SK-N-SH (cell line): Measurements from ENCODE around the gene HDGFL2. TPM values are rescaled to one million over a fixed set of nuclear protein-coding genes. Genes with fewer than 3 reads are reported as not detected.

Experiments
- CTCF ChIA-PET: fragments of 300-600, 350-600 bp; formaldehyde crosslinking; extraction: SDS; loops from one replicate; lab custom pipeline; 2021; lab: Yijun Ruan, JAX
- POLR2A ChIA-PET: fragments of 350-600 bp; sonication (Branson Sonifier 250); formaldehyde crosslinking; extraction: SDS; loops from one replicate; lab custom pipeline; 2020; ENCODE audit warnings: antibody characterized with exemption, inconsistent platforms; lab: Yijun Ruan, JAX
- DNase-seq: peaks from one replicate; pipeline ENCODE4 v3.0.0; 2012
- H2AFZ ChIP-seq: fragments of 200-600 bp; sonication (generic); 2 replicates; pipeline ENCODE4 v1.8.1; 2016; ENCODE audit warnings: antibody characterized with exemption, mild to moderate bottlenecking, low read depth
- H3F3A ChIP-seq: fragments of 200-600 bp; sonication (generic); replicated peaks from 2 replicates; pipeline ENCODE3; 2016; ENCODE audit warnings: antibody characterized with exemption, mild to moderate bottlenecking; ENCODE audit not compliant: insufficient read depth
- H3K27ac ChIP-seq, 2 experiments: fragments of 200-500 bp in 1 of 2; fragments of 200-600 bp in 1 of 2; sonication (Bioruptor generic) in 1 of 2; sonication (generic), shearing (Covaris generic) in 1 of 2; 2 replicates each; pipeline versions ENCODE4 v1.5.1 to v1.6.1; 2014 to 2016; ENCODE audit warnings: low read depth in 2 of 2, inconsistent platforms in 1 of 2, low read length in 1 of 2, mild to moderate bottlenecking in 1 of 2, mixed read lengths in 1 of 2
- H3K27me3 ChIP-seq: fragments of 200-600 bp; sonication (generic), shearing (Covaris generic); 2 replicates; pipeline ENCODE4 v1.6.1; 2016; ENCODE audit warnings: mixed run types; ENCODE audit not compliant: insufficient read depth
- H3K36me3 ChIP-seq, 2 experiments: fragments of 200-500 bp in 1 of 2; fragments of 200-600 bp in 1 of 2; sonication (Bioruptor generic) in 1 of 2; sonication (generic) in 1 of 2; replicated peaks in 1 of 2; 2 replicates each; pipeline versions ENCODE3 to v1.5.1; 2014 to 2016; ENCODE audit warnings: low read length in 1 of 2, mild to moderate bottlenecking in 1 of 2; ENCODE audit not compliant: insufficient read depth in 2 of 2, control insufficient read depth in 1 of 2
- H3K4me1 ChIP-seq, 2 experiments: fragments of 200-500 bp in 1 of 2; fragments of 200-600 bp in 1 of 2; sonication (Bioruptor generic) in 1 of 2; sonication (generic), shearing (Covaris generic) in 1 of 2; 2 replicates each; pipeline versions ENCODE4 v1.5.1 to v1.6.1; 2014 to 2016; ENCODE audit warnings: low read depth in 1 of 2, low read length in 1 of 2, mixed run types in 1 of 2; ENCODE audit not compliant: insufficient read depth in 2 of 2, control insufficient read depth in 1 of 2
- H3K4me2 ChIP-seq: fragments of 200-600 bp; sonication (generic), shearing (Covaris generic); 2 replicates; pipeline ENCODE4 v1.6.1; 2017; ENCODE audit warnings: mixed run types
- H3K4me3 ChIP-seq, 2 experiments: fragments of 200-500 bp in 1 of 2; fragments of 200-600 bp in 1 of 2; sonication (Bioruptor generic) in 1 of 2; sonication (generic), shearing (Covaris generic) in 1 of 2; 2 replicates each; pipeline versions ENCODE4 v1.5.1 to v1.8.1; 2014 to 2016; ENCODE audit warnings: low read depth in 2 of 2, inconsistent platforms in 1 of 2, low read length in 1 of 2, mild to moderate bottlenecking in 1 of 2, mixed read lengths in 1 of 2, moderate library complexity in 1 of 2
- H3K79me2 ChIP-seq: fragments of 200-600 bp; sonication (generic); 2 replicates; pipeline ENCODE4 v1.8.1; 2017; ENCODE audit warnings: mild to moderate bottlenecking; ENCODE audit not compliant: insufficient read depth
- H3K9ac ChIP-seq: fragments of 200-600 bp; sonication (generic); 2 replicates; pipeline ENCODE4 v1.6.1; 2017; ENCODE audit warnings: mixed run types
- H3K9me2 ChIP-seq: fragments of 200-600 bp; sonication (generic); 2 replicates; pipeline ENCODE4 v1.6.1; 2017; ENCODE audit warnings: mixed run types
- H3K9me3 ChIP-seq: fragments of 200-600 bp; sonication (generic); 2 replicates; pipeline ENCODE4 v1.6.1; 2017; ENCODE audit warnings: mixed run types, mild to moderate bottlenecking, moderate library complexity
- H4K20me1 ChIP-seq: fragments of 200-600 bp; sonication (generic); 2 replicates; pipeline ENCODE4 v1.6.1; 2017; ENCODE audit warnings: mild to moderate bottlenecking, mixed run types; ENCODE audit not compliant: insufficient read depth
- CHD2 ChIP-seq: fragments of 150-350 bp; IDR thresholded peaks from 2 replicates; pipeline ENCODE4 v1.6.1; 2018; ENCODE audit warnings: low read length; ENCODE audit not compliant: partially characterized antibody
- EP300 ChIP-seq, 2 experiments: IDR thresholded peaks; 2 replicates each; pipeline versions ENCODE4 v1.4.0 to v1.6.1; 2012; ENCODE audit warnings: borderline replicate concordance in 1 of 2, low read depth in 1 of 2, low read length in 1 of 2
- EZH2phosphoT487 ChIP-seq: fragments of 200-600 bp; sonication (generic); IDR thresholded peaks from 2 replicates; pipeline ENCODE4 v1.6.1; 2017; ENCODE audit warnings: low read depth, mixed run types, mild to moderate bottlenecking, antibody characterized with exemption, moderate library complexity, borderline replicate concordance
- FOSL2 ChIP-seq: IDR thresholded peaks from 2 replicates; pipeline ENCODE4 v1.4.0; 2012; ENCODE audit warnings: low read depth, mild to moderate bottlenecking, moderate library complexity, borderline replicate concordance
- FOXM1 ChIP-seq: IDR thresholded peaks from 2 replicates; pipeline ENCODE4 v1.4.0; 2012; ENCODE audit warnings: low read depth, mild to moderate bottlenecking
- JUND ChIP-seq: IDR thresholded peaks from 2 replicates; pipeline ENCODE4 v1.4.0; 2012
- NFIC ChIP-seq: IDR thresholded peaks from 2 replicates; pipeline ENCODE4 v1.4.0; 2012; ENCODE audit warnings: borderline replicate concordance
- NRF1 ChIP-seq: IDR thresholded peaks from 2 replicates; pipeline ENCODE4 v1.6.1; 2012; ENCODE audit warnings: low read depth, mild to moderate bottlenecking, low read length
- POLR2AphosphoS5 ChIP-seq: IDR thresholded peaks from 2 replicates; pipeline ENCODE4 v1.6.1; 2012; ENCODE audit warnings: low read depth, low read length
- RAD21 ChIP-seq: IDR thresholded peaks from 2 replicates; pipeline ENCODE4 v1.6.1; 2012; ENCODE audit warnings: mild to moderate bottlenecking, low read length
- RFX5 ChIP-seq: IDR thresholded peaks from 2 replicates; pipeline ENCODE4 v1.6.1; 2012; ENCODE audit warnings: mild to moderate bottlenecking, improper control_type of control experiment, low read length
- RXRA ChIP-seq: IDR thresholded peaks from 2 replicates; pipeline ENCODE4 v1.4.0; 2012; ENCODE audit warnings: low read depth, mild to moderate bottlenecking, borderline replicate concordance
- SMC3 ChIP-seq: IDR thresholded peaks from 2 replicates; pipeline ENCODE4 v1.6.1; 2012; ENCODE audit warnings: low read depth, low read length, improper control_type of control experiment
- TAF1 ChIP-seq: IDR thresholded peaks from 2 replicates; pipeline ENCODE4 v1.6.1; 2012; ENCODE audit warnings: low read depth, mild to moderate bottlenecking, low read length, moderate library complexity, borderline replicate concordance
- YY1 ChIP-seq: IDR thresholded peaks from 2 replicates; pipeline ENCODE4 v1.4.0; 2012; ENCODE audit warnings: low read depth, mild to moderate bottlenecking
- WGBS: methylation state at CpG from one replicate; pipeline ENCODE4 v1.1.6; 2017; ENCODE audit warnings: low lambda C conversion rate; 5-methylcytosine and 5-hydroxymethylcytosine counted together
- polyA plus RNA-seq, 3 experiments: library from polyadenylated mRNA; depleted of rRNA; stranded (reverse); fragments of >200 nt; gene quantifications; 2 replicates each; pipeline ENCODE4 v1.2.3, GENCODE V29; 2012
- TF ChIP-seq, protein P1 (sequence below): IDR thresholded peaks from 2 replicates; pipeline ENCODE4 v1.4.0; 2012; ENCODE audit warnings: low read depth, borderline replicate concordance
- TF ChIP-seq, protein P2 (sequence below): IDR thresholded peaks from 2 replicates; pipeline ENCODE4; 2012
- TF ChIP-seq, protein P3 (sequence below): IDR thresholded peaks from 2 replicates; pipeline ENCODE4 v1.4.0; 2012; ENCODE audit warnings: low read depth, borderline replicate concordance
- TF ChIP-seq, protein P4 (sequence below): fragments of 150-350 bp; IDR thresholded peaks from 2 replicates; pipeline ENCODE4 v1.6.1; 2017; ENCODE audit warnings: antibody characterized with exemption, low read length, low read depth, borderline replicate concordance
- TF ChIP-seq, protein P5 (sequence below): IDR thresholded peaks from 2 replicates; pipeline ENCODE4 v1.4.0; 2012; ENCODE audit warnings: low read depth

Gene HDGFL2
- polyA plus RNA-seq, 1 of the 3 experiments (the other 2 are of a cell fraction): 77.8 TPM

DNA sequence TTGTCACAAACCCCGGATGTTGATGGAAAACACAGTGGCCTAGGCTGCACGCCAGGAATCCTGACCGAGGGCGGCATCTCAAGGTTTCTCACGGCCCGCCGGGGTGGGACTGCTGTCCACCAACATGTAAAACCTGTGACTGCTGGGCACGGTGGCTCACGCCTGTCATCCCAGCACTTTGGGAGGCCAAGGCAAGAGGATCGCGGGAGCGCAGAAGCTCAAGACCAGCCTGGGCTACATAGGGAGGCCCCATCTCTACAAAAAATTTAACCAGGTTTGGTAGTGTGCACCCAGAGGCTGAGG lies 35.0 kb downstream of the HDGFL2 start:
- Histone ChIP-seq H2AFZ (no peak overlapping the region), H4K20me1 (no peaks in the 10 kb centered on the region), H3K4me2 (no peak overlapping the region), H3K79me2 (no peaks in the 10 kb centered on the region), H3K9me3 (no peaks in the 10 kb centered on the region), H3K27ac (peak overlapping the region in 1 of 2 experiments; percentile 43; a peak in 1 of 4 replicates), H3K9ac (no peak overlapping the region), H3K9me2 (no peaks in the 10 kb centered on the region), H3K36me3 (peaks cover 0 to 21% of the 10 kb centered on the region in 2 experiments), H3K4me1 (0 out of 4 replicates have a peak, but pooled peaks cover 0 to 7% of the 10 kb centered on the region in 2 experiments), H3F3A (no peaks in the 10 kb centered on the region), H3K27me3 (no peaks in the 10 kb centered on the region), H3K4me3 (no peak overlapping the region)
- POLR2A ChIA-PET: no interaction called here
- 96% methylated on average over 11 of the region's 12 CpGs for WGBS
- CTCF ChIA-PET: interaction anchor here (1.6 to 3.2 kb wide), 2 partner anchors 16 to 18 kb away, joined by 5 to 20 read pairs; no protein-coding TSS in a partner anchor
- no peak for DNase-seq
- TF ChIP-seq, protein P1, sequence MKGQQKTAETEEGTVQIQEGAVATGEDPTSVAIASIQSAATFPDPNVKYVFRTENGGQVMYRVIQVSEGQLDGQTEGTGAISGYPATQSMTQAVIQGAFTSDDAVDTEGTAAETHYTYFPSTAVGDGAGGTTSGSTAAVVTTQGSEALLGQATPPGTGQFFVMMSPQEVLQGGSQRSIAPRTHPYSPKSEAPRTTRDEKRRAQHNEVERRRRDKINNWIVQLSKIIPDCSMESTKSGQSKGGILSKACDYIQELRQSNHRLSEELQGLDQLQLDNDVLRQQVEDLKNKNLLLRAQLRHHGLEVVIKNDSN: no peak
- no peak for TF ChIP-seq NRF1
- TF ChIP-seq, protein P2, sequence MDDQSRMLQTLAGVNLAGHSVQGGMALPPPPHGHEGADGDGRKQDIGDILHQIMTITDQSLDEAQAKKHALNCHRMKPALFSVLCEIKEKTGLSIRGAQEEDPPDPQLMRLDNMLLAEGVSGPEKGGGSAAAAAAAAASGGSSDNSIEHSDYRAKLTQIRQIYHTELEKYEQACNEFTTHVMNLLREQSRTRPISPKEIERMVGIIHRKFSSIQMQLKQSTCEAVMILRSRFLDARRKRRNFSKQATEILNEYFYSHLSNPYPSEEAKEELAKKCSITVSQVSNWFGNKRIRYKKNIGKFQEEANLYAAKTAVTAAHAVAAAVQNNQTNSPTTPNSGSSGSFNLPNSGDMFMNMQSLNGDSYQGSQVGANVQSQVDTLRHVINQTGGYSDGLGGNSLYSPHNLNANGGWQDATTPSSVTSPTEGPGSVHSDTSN: no peak
- TF ChIP-seq POLR2AphosphoS5: no peak
- no peak for TF ChIP-seq RAD21
- TF ChIP-seq, protein P3, sequence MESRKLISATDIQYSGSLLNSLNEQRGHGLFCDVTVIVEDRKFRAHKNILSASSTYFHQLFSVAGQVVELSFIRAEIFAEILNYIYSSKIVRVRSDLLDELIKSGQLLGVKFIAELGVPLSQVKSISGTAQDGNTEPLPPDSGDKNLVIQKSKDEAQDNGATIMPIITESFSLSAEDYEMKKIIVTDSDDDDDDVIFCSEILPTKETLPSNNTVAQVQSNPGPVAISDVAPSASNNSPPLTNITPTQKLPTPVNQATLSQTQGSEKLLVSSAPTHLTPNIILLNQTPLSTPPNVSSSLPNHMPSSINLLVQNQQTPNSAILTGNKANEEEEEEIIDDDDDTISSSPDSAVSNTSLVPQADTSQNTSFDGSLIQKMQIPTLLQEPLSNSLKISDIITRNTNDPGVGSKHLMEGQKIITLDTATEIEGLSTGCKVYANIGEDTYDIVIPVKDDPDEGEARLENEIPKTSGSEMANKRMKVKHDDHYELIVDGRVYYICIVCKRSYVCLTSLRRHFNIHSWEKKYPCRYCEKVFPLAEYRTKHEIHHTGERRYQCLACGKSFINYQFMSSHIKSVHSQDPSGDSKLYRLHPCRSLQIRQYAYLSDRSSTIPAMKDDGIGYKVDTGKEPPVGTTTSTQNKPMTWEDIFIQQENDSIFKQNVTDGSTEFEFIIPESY: no peak
- TF ChIP-seq YY1: no peak
- TF ChIP-seq TAF1: no peak
- TF ChIP-seq EZH2phosphoT487: no peak
- no peak for TF ChIP-seq FOXM1
- TF ChIP-seq EP300 (IDR thresholded peaks at IDR 0.05; ENCODE audit: borderline replicate concordance in 1 of 2, low read depth in 1 of 2, low read length in 1 of 2): no peak
- TF ChIP-seq FOSL2: no peak

DNA sequence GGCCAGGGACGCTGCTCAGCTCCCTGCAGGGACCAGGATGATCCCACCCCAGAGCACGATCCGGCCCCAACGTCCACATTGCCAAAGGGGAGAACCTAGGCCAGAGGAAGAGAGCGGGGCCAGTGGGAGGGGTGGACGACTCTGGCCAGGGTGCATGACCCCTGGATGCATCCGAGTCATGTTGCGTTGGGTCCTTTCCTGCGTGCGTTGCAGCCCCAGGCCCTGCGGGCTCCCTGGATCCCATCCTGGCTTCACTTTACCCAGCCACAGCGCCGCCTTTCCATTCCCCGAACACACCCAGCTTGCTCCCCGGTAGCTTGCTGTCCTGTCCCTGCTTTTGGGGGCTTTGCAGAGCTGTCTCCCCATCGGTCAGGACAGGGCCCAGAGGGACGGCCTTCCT lies 35.7 kb downstream of the HDGFL2 start:
- ChIA-PET CTCF (interaction anchor here (1.6 to 3.2 kb wide), 3 partner anchors 15 to 17 kb away, joined by 5 to 20 read pairs (median 17); no protein-coding TSS in a partner anchor), POLR2A (interaction anchor here (0.8 kb wide), 1 partner anchor 10 kb away, joined by 3 read pairs; the partner anchor contains the start of gene PLIN4)
- no peak overlapping the region for H3K27ac ChIP-seq
- H3K79me2 ChIP-seq: no peaks in the 10 kb centered on the region
- no peaks in the 10 kb centered on the region for H3K9me2 ChIP-seq
- peaks cover 0 to 14% of the 10 kb centered on the region in 2 experiments for H3K36me3 ChIP-seq
- 0 out of 4 replicates have a peak, but pooled peaks cover 0 to 7% of the 10 kb centered on the region in 2 experiments for H3K4me1 ChIP-seq
- H3F3A ChIP-seq: no peaks in the 10 kb centered on the region
- no peak for DNase-seq
- no peaks in the 10 kb centered on the region for H4K20me1 ChIP-seq
- no peak overlapping the region for H3K4me2 ChIP-seq
- WGBS: 95% methylated on average over 16 of the region's 17 CpGs
- H3K27me3 ChIP-seq: no peaks in the 10 kb centered on the region
- no peak overlapping the region for H3K9ac ChIP-seq
- H3K4me3 ChIP-seq: no peak overlapping the region
- no peak overlapping the region for H2AFZ ChIP-seq
- H3K9me3 ChIP-seq: no peaks in the 10 kb centered on the region
- TF ChIP-seq RXRA: no peak
- TF ChIP-seq TAF1: no peak
- TF ChIP-seq, protein P4, sequence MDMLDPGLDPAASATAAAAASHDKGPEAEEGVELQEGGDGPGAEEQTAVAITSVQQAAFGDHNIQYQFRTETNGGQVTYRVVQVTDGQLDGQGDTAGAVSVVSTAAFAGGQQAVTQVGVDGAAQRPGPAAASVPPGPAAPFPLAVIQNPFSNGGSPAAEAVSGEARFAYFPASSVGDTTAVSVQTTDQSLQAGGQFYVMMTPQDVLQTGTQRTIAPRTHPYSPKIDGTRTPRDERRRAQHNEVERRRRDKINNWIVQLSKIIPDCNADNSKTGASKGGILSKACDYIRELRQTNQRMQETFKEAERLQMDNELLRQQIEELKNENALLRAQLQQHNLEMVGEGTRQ: no peak
- TF ChIP-seq RFX5: no peak
- no peak for TF ChIP-seq JUND
- no peak for TF ChIP-seq CHD2
- TF ChIP-seq SMC3: no peak
- TF ChIP-seq, protein P5, sequence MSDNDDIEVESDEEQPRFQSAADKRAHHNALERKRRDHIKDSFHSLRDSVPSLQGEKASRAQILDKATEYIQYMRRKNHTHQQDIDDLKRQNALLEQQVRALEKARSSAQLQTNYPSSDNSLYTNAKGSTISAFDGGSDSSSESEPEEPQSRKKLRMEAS: no peak
- TF ChIP-seq RAD21: no peak
- TF ChIP-seq, protein P3: no peak
- TF ChIP-seq NFIC: no peak
